HG03280 (cell line): Measurements from ENCODE around the gene LCN1.
"Not testable (repeated sequence)": the region's sequence is repeated elsewhere in the genome, so short reads cannot be mapped to it uniquely, and the experiment has no call there.

Experiments
- ATAC-seq: cut with Tn5 transposase; IDR thresholded peaks from one replicate; pipeline ENCODE4 v1.9.1; 2021; ENCODE audit warnings: mild to moderate bottlenecking, moderate library complexity; ENCODE audit not compliant: unreplicated experiment

The LCN1 gene

DNA sequence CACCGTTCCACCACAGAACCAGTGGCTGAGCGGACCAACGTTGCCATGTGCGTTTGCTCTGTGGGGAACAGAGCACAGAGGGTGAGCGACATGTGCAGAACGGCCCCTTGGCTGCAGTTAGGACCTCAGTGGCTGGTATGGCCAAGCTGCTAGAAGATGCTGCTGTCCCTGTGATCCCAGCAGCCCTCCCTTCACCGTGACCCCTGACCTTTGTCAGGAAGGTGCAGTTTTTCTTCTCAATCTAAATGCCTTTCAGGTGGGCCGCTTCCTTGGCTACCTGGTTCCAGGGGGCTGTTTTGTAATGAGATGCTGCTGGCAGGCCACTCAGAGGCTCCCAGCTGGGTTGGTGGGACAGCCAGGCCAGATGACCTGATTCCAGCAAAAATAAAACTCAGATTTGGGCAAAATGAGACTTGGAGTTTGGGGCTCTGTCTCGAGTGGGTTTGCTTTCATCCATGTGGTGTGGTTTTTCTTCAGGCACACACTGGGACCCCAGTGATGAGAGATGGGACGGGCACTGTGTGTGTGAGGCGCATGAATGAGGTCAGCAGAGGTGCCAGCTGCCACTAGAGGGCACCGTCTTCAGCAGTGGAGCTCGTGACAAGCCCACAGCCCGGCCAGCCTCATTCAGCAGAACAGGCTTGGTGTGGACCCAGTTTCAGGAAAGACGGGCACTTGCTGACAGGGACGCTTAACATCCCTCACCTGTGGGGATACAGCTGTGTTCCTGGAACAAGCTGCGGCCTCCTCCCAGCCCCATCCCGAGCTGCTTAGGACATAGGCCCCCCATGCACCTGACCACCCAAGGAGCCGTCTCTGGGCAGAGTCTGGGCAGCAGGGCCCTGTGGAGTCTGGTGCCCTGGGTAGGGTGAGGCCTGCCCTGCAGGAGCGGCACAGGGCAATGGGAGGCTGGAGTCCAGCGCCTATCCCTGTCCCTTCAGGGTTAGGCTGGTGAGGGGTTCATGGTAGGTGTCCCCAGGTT is 16.7 kb upstream of the LCN1 start:
- no peak for ATAC-seq

DNA sequence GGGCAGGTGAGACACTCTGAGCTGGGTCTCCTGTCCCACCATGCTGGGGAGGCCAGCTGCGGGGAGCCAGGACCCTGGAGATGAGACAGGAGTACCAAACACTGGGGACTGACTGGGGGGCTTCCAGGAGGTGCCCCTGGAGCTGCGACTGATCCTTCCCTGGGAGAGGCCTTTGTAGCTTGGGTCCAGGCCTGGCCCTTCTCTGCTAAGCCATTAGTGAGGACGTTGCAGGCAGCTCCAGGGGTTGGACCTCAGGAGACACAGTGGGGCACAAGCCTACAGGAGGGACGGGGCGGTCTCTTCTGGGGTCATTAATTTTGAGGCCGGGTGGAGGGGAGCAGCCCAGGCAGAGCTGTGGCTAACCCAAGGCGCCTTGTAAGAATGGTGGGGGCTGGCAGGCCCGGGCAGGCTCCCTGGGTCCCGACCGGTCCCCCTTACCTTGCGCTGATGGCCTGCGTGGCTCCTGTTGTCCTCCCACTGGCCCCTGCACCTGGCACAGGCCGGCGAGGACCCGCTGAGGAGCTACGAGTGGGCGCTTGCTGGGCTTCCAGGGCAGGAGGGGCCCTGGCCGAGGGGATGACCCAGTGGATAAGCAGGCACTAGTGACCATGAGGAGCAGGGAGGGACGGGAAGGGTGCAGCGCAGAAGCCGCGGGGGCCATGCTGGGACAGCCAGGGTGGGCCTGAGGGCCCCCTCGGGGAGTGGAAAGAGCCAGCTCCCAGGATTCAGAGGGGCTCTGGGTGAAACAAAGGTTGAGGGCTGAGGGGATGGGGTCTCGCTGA is 15.6 kb upstream of the LCN1 start:
- ATAC-seq = no peak

DNA sequence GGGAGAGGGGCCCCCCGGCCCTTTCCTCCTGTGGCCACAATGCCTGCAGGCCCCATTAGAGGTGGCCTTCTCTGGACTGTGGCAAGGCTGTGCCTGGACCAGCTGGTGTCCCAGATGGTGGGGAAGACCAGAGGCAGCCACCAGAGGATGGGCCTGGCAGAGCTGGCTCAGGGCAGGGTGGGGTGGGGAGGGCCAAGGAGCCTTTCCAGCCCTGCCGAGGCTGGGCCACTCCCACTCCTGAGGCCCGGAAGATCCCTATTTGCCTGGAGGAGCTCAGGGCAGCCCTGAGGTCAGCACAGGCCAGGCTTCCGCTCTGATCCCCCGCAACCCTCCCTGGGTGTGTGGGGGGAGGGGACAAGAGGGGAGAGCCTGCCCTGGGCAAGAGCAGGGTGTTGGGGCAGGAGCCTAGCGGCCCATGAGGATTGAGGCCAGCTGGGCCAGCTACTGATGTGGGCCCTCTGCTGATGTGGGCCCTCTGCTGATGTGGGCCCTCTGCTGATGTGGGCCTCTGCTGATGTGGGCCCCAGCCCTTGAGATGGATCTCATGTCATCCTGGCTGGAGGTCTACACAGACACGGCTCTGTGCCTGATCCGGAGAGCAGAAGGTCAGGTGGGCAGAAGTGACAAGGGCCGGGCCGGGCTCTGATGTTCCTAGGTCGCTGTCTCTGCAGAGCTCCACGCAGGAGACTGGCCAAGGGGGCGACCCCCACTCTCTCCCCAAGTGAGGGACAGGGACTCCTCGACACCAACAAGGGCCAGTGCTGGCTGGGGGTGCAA is 14.7 kb upstream of the LCN1 start:
- no peak for ATAC-seq

DNA sequence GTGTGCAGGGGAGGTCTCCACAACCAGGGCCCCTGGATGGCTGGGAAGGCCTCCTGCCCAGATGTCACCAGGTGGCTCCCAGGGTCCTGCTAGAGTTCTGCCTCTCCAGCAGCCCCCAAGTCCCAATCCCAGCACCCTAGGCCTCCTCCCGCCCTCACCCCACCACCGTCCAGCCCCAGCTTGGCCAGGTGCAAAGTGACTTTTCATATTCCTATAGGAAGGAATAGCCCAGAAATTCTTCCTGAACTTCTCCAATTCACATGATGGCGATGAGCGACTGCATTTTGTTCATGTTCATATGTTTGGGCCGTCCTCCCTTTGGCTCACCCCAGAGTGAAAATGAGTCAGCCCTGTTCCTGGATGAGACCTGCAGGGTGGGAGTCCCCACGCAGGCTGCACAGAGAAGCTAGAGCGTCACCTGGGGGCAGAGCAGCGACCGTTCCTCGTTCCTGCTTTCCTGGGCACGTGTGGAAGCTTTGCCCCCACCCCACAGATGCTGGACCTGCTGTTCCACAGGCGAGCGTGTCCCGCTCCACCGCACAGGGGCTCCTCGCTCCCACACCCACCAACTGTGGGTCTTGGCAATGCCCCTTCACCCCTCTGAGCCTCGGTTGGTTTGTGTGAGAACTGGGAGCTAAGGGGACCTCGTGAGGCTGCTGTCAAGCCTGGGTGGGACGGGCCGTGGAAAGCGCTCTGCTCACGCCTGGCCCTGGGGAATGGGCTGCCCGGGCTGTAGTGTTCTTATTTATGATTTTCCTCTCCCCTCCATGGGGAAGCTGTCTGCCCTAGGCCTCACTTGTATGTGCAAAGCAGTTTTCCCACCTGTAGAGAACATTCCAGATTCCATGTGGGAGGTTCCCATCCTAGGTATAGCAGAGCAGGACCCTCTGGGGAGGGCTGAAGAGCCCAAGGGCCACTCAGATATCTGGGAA is 13.9 kb upstream of the LCN1 start:
- ATAC-seq = no peak

DNA sequence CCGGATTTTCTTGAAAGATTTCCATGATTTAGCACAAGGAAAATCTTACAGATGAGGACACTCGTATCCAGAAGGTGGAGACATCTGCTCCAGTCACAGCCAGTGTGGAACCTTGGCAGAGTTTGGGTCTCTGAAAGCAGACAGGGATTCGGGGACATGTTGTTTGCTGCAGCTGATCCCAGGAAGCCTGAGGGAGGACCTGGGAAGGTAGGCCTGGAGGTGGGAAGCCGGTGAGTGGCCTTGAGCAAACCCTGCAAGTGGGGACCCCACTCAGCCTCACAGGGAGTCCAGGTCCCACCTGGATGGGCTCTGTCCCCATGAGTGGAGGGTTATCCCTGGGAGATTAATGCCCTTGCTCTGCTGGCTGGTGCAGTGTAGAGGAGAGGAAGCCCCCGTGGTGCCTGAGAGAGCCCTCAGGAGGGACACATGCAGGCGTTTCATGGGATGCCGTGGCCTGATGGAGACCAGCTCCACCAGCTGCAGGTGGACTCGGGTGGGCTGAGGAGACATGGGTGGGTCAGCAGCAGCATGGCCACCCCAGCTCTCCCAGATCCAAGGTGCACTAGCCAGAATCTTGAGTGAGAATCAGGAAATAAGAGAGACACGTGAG is 12.9 kb upstream of the LCN1 start:
- ATAC-seq = no peak

DNA sequence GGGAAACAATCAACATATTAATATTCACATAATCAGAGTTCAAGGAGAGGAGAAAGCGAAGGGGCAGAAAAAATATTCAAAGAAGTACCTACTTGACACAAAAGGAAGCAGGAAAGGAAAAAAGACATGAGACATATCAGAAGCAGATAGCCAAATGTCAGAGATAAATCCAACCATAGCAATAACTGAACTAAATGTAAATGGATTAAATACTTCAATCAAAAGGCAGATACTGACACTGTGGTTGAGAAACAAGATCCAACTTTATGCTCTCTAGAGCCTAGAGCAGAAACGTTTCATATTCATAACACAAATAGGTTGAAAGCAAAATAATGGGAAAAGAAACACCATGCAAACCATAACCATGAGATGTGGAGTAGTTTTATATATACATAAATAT is 11.8 kb upstream of the LCN1 start:
- ATAC-seq = no peak

DNA sequence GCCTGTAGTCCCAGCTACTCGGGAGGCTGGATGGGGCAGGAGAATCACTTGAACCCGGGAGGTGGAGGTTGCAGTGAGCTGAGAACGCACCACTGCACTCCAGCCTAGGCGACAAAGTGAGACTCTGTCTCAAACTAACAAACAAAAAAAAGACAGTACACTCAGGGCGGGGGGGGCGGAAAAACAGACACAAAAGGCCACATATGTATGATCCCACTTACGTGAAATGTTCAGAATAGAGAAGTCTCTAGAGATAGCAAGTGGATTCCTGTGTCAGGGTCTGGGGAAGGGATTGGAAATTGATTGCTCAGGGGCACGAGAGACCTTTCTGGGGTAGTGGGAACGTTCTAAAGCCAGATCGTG is 9.0 kb upstream of the LCN1 start:
- ATAC-seq = no peak

DNA sequence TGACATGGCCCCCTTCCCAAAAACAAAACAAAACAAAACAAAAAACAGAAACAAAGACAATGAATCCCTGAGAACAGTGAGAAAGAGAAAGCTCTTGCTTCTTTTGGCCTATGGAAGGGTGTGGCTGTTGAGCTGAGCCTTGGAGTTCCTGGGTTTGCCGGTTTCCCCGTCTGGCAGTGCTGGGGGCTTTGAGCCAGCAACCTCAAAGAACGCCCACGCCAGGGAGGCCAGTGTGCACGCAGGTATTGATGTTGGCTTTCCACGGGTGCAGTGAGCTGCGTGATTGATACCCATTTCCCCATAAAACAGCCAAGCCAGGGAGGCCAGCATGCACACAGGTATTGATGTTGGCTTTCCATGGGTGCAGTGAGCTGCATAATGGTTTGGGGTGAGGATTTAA is 8.3 kb upstream of the LCN1 start:
- ATAC-seq = no peak

DNA sequence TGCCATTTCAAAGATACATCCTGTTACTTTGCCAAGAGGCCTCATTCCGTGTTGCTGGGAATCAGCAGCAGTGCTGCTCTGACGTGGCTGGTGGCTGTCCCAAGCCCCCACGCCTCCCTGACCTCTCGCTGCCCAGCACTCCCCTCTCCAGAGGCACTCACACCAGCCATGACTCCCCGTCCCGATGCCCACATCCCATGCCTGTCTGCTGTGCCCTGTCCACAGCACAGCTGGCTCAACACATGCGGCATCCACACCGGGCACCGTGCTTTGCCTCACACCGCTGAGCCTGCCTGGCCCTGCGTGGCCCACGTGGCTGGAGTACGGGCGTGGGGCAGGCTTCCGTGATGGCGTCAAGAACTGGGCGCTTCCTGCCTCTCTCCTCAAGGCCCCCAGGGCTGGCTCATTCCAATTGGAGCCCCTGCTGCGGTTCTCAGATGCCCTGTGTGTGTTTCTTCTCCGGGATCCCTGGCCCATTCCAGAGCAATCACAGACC is 7.8 kb upstream of the LCN1 start:
- no peak for ATAC-seq

DNA sequence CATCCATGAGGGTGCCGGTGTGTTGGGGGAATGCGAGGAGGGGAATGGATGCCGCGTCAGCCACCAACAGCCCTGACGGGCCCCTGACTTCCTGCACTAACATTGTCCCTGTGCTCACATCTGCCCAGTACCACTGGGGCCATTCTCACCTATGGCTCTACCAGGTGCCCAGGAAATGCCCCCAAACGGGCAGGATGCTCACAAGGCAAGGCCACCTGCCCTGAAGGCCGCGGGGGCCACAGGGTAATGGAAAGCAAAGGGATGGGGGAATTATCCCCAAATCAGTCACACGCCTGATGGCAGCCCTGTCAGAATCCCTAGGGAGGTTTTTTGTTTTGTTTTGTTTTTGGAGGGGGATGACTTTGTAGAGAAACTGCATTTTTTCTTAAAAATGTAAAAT is 7.3 kb upstream of the LCN1 start:
- ATAC-seq = not testable (repeated sequence)

DNA sequence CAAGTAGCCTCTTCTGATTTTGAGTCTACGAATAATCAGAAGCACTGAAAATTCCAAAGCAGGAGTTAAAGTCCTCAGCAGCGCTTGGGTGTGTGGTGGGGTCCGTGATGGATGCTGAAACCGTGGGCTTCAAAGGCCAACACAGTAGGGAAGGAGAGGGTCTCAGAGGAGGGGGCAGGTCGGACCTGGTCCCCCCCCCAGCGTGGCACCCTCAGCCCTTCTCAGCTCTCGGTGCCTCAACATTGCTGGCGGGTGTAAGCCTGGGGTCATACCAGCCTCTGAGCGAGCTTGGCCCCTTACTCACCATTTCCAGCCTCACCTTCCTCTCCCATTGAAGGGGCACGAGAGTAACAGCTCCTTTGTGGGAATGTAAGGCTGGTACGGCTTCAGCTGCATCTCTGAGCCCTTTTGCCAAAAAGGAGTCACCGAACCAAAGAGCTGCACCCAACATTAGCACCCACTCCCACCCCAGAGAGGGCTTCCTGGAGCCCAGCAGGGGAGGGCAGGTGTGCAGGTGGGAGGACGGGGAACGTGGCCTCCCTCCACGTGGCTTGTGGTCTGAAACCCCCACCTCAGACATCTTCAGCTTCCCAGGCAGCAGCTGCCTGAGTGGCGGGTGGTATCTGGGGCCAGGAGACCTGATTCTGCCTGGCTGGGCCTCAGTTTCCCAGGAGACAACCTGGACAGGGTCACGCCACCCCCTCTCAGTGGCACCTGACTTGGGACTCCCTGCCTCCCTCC is 6.7 kb upstream of the LCN1 start:
- no peak for ATAC-seq

DNA sequence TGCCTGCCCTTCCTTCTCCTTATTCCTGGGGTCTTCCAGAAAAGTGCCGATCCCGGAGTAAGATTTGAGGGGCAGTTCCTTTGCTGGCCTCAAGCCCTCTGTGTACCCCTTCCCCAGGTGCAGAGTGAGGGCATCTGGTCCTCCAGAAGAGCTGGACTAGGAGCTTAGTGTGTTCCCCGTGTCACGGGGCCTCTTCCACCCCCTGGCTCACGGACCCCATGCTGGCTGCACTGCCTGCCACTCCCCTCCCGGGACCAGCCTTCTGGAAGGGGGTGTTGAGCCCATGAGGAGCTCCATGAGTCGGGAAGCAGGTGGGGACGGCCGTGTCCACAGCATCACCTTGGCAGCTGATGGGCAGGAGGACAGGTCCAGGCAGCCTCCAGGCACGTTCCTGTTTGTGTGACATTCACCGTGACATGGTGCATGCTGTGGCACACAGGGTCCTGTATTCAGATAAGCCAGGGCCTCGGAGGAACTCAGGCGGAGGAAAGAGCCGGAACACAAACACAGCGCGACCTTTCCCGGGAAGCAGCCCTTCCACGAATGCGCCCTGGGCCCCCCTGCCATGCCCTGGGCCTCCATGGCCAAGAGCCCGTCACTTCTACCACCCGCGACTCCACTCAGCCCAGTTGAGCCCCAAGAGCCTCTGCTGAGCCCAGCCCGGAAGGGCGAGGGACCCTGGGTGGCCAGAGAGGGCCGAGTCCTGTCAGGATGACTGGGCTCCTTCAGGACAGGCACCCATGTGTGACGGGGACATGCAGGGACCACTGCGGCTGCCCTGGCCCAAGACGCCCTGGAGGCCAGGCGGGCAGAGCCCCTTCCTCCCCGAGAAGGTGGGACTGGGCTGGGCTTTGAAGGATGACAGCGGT is 5.9 kb upstream of the LCN1 start:
- ATAC-seq = no peak

DNA sequence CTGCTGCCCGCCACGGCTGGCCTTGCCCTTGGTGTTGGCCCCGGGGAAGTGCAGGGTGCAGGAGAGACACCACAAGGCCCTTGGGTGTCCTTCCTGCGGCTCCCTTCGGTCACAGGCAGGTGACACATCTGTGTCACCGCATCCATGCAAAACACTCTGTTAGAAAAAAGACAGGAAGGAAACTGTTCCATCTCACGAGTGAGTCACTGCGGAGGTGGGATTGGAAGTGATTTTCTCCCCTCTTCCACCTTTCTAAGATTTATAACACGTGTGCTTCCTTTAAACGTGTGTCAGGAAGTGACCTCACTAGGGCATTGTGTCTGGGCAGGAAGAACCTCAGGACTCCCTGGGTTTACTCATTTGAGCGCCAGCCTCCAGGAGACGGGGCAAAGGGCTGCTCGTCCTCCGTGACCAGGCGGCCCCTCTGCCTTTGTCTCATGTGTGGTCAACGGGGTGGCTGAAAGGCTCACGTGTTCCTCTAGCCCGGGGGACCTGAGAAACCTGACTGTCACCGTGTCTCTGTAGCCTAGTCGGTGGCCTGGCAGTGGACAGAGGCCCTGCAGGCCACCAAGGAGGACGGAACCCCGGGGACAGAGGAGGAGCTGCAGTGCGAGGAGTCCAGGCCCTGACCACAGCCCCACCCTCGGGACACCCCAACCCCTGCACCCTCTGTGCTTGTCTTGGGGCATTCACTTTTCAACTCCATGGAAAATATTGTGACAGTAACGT is 4.9 kb upstream of the LCN1 start:
- no peak for ATAC-seq

DNA sequence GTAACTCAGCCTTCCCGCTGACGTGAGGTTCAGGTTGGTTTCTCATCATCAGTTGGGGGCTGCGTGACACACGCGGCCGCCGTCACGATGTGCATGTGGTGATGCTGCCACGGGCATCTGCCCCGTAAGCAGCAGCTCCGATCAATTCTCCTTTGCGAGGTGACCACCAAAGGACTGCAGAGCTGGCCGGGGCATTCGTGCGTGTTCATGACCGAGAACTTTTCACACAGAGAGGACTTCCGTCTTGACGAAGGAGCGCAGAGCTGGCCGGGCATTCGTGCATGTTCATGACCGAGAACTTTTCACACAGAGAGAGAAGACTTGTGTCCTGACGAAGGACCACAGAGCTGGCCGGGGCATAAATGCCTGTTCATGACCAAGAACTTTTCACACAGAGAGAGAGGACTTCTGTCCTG is 3.8 kb upstream of the LCN1 start:
- no peak for ATAC-seq

DNA sequence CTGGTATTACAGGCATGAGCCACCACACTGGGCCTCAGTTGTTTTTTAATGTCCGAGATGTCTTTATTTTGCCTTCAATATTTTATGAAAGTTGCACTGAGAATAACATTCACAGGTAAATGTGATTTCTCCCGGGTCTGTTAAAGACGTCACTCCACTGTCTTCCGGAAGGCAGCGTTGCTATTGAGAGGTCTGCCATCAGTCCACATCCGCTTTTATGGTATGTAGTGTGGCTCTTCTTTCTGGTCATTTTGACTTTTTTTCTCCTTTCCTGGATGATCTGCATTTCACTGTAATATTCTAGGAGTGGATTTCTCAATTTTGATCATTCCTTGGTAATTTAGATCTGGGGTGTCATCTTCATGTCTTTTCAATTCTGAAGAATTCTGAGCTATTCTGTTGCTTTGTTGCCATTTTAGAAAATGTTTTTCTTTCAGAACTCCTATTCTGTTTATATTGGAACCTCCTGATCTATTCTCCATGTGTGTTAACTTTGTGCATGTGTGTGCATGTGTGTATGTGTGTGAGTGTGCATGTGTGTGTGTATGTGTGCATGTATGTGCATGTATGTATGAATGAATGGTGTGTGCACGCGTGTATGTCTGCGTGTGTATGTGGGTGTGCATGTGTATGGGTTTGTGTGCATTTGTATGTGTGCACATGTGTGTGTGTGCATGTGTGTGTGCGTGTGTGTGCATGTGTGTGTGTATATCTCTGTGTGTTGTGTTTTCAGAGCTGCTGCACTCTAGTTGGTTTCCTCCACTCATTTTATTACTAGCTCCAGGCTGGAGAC is 1.9 kb upstream of the LCN1 start:
- no peak for ATAC-seq

DNA sequence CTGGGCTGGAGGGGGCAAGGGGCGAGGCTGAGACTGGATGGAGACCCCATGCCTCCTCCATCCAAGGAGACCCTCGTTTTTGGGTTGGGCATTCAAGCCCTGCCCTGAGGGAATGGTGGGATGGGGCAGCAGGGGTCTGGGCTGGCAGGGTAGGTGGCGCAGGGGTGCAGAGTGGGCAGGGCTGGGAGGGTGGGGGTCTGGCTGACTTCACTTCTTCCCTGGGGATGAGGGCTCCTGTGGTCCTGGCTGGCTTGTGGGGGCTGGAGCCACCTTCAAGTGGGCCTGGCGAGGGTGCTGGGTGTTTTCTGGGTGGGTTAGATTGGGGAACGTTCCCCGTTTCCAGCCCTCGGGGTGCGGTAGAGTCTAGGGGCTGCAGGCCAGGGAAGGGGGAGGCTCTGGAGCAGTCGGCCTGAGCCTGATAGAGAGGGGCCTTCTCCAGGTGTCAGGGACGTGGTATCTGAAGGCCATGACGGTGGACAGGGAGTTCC is 412 bp downstream of the LCN1 start:
- no peak for ATAC-seq
